HEK293T (cell line): ENCODE data around the gene WWOX.

Experiments used
- CTBP1 ChIP-seq: fragments of 450-650 bp; IDR thresholded peaks from 2 replicates; pipeline ENCODE4 v1.6.1; 2016; ENCODE audit warnings: borderline replicate concordance
- FOXM1 ChIP-seq: fragments of 450-650 bp; IDR thresholded peaks from 2 replicates; pipeline ENCODE4 v1.6.1; 2017; ENCODE audit warnings: mild to moderate bottlenecking, borderline replicate concordance
- L3MBTL2 ChIP-seq: fragments of 450-650 bp; conservative IDR thresholded peaks from 2 replicates; pipeline ENCODE4 v1.6.1; 2016; ENCODE audit warnings: mild to moderate bottlenecking
- LEF1 ChIP-seq: fragments of 450-650 bp; IDR thresholded peaks from 2 replicates; pipeline ENCODE4 v1.6.1; 2017; ENCODE audit warnings: mild to moderate bottlenecking, borderline replicate concordance
- NFRKB ChIP-seq: fragments of 450-650 bp; IDR thresholded peaks from 2 replicates; pipeline ENCODE4 v1.6.1; 2016; ENCODE audit warnings: mild to moderate bottlenecking, moderate library complexity

DNA sequence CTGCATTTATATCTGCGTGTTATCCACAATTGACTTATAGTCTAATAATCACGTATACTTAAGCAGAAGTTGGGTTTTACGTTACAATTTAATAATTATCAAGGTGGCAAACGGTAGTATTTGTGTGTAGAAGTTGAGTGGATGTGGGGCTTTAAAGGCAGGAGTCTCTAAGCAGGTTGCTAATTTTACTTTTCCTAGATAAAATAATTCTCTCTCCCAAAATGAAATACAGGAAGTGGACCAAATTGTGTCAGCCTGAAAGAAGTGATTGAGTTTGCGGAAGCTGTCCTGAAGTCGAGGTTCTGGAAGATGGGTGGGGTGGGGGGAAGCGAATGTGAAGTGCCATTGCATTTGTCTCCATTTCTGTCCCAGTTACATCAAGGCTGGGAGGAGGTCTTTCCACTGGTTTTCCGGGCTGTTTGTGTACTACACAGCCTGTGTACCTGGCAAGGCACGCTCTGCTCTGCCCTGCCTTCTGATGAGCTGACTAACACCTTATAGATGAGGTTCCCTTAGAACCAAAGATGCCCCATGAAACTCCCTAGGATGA, 385.1 kb downstream of the WWOX start:
- TF ChIP-seq CTBP1 (no peak), FOXM1 (no peak), L3MBTL2 (no peak), LEF1 (no peak), NFRKB (no peak)
